Heart right ventricle (tissue), 16 donors: ENCODE measurements around the gene CIP2A. TPM values are rescaled to one million over a fixed set of nuclear protein-coding genes. Genes with fewer than 3 reads are reported as not detected.

ENCODE experiments used
- ATAC-seq, 8 donors: fragments of 200-7000 bp; cut with Tn5 transposase; one replicate each; pipeline ENCODE4 v1.9.1; 2020; ENCODE audit warnings: mild to moderate bottlenecking in 8 of 8, moderate library complexity in 8 of 8, moderate number of reproducible peaks in 1 of 8
- DNase-seq, 2 donors: peaks; one replicate each; pipeline ENCODE4 v3.0.0-alpha.2; 2020
- H3K27ac ChIP-seq, 10 donors: fragments of 200-600 bp; sonication (generic) in 2 of 10; one replicate each; pipeline versions ENCODE4 v1.5.0 to v1.8.0; 2020 to 2022; ENCODE audit warnings: mild to moderate bottlenecking in 3 of 10
- H3K27me3 ChIP-seq, 7 donors: fragments of 200-600 bp; one replicate each; pipeline ENCODE4 v1.8.0; 2021 to 2022; ENCODE audit warnings: mild to moderate bottlenecking in 2 of 7
- H3K36me3 ChIP-seq, 9 donors: fragments of 200-600 bp; sonication (generic) in 1 of 9; one replicate each; pipeline versions ENCODE4 v1.5.0 to v1.8.0; 2020 to 2022; ENCODE audit warnings: mild to moderate bottlenecking in 2 of 9
- H3K4me1 ChIP-seq, 9 donors: fragments of 200-600 bp; sonication (generic) in 1 of 9; one replicate each; pipeline versions ENCODE4 v1.5.0 to v1.8.0; 2020 to 2022; ENCODE audit warnings: mild to moderate bottlenecking in 4 of 9
- H3K4me3 ChIP-seq, 10 donors: fragments of 200-600 bp; sonication (generic) in 2 of 10; one replicate each; pipeline versions ENCODE4 v1.5.0 to v1.8.0; 2020 to 2022; ENCODE audit warnings: mild to moderate bottlenecking in 7 of 10, moderate library complexity in 2 of 10
- H3K9me3 ChIP-seq, 11 donors: fragments of 200-600 bp in 10 of 11; sonication (generic) in 2 of 11; one replicate each; pipeline versions ENCODE4 v1.5.0 to v1.8.0; 2013 to 2022; ENCODE audit warnings: mild to moderate bottlenecking in 2 of 11, control low read depth in 1 of 11, moderate library complexity in 1 of 11
- WGBS, 2 donors: extraction: QIAGEN DNeasy Blood & Tissue Kit; methylation state at CpG; one replicate each; pipeline ENCODE4 v1.1.7; 2013; ENCODE audit warnings: inconsistent platforms in 1 of 2; 5-methylcytosine and 5-hydroxymethylcytosine counted together
- intact Hi-C, 10 donors: fragments of 100-400 bp; cut with DNase I; formaldehyde crosslinking; loops; one replicate each; pipeline versions ENCODE4 v1.11.1 to v1.14.2; 2022
- polyA plus RNA-seq, 2 donors: library from polyadenylated mRNA; stranded (reverse); fragments of 200-250 nt; gene quantifications; one replicate each; pipeline ENCODE4 v1.2.3, GENCODE V29; 2013
- total RNA-seq, 10 donors: library from RNA; stranded (reverse); fragmentation: NEBNext Ultra II Directional in 3 of 10; extraction: Animal tissue kit (Norgen Biotek cat#: 25700) in 3 of 10; gene quantifications; one replicate each; pipeline versions ENCODE4 v1.2.1 to v1.2.4, GENCODE V29; 2021 to 2023
- TF ChIP-seq, protein P1 (sequence below), 9 donors: fragments of 200-600 bp; sonication (generic) in 2 of 9; IDR thresholded peaks; one replicate each; pipeline versions ENCODE4 v1.5.0 to v1.8.0; 2021 to 2022; ENCODE audit warnings: antibody characterized with exemption in 9 of 9, mild to moderate bottlenecking in 5 of 9, moderate library complexity in 1 of 9
- donor health status: Arrhythmogenic right ventricular cardiomyopathy.
- donor health status: ischemic (EF 13 %, LVEDD 7.1; RV severe dilation, severe dysfunction).
- donor health status: healthy with polysubstance abuse.
- donor health status: DM: no; HTN: yes; CAD: no.
- donor health status: DM: no; HTN: no; CAD: no.
- donor health status: ischemic (EF 25% LVEDD 6.9; RV normal size, moderate dysfunction).
- donor health status: ischemic (EF 25% LVEDD 5.7; RV mildly dilated, moderate dysfunction).
- donor health status: healthy.
- donor health status: DM: yes; HTN: yes; CAD: no.
- donor health status: Ischemic cardiomyopathy.
- donor health status: ischemic (EF 35%, LVEDD 5.7; RV mildly dilated, moderate dysfunction).
- donor health status: nonischemic (EF 11% LVEDD 7.7; RV severe dilation, severe dysfunction).
- donor health status: DM: yes; HTN: yes; CAD: no.
- donor health status: PGD.
- donor health status: ischemic (EF 29% LVEDD 5.4; RV normal size, mild dysfunction).
- donor health status: nonischemic (EF 23%, LVEDD 6.1; RV moderate dilation, normal function).

Gene CIP2A
- total and polyA plus RNA-seq, 12 donors, result 0.59 to 3.3 (median 1.7) TPM

DNA sequence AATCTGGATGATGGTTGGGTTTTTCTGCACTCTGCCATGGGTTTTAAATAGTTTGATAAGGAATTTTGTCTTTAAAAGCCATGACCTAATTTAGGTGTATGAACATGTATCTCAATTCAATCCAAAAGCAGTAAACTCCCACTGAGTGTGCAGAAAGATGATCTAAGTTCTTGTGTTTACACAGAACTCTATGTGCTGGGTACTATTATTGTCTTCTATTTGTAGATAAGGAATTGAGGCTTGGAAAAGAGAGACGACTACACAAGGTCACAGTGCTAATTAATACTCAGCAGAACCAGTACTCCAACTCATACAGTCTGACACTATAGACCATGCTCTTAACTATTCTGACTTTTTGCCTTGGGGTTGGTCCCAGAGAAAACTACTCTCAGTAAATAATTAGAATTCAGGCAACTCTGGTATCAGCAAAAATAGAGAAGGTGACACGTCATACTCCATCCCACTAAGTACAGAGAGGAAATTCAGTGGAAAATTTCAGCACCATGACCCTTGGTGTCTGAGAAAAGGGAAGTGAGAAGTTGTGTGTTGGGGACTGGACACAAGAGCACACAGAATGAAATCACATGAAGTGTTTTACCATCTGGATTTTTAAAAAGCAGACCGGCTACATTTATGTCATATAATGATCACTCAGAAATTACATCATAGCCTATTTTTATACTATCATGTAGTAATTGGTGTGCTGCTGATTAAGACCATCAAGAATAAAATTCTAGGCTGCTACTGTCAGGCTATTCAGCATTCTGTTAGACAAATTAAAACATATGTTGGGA, 60.6 kb downstream of the CIP2A start:
- peak in 1 of 2 donors; percentile 20 for DNase-seq
- Histone ChIP-seq H3K4me3 (no peak overlapping the region), H3K27me3 (no peaks in the 10 kb centered on the region), H3K27ac (peak overlapping the region; percentile 47 to 80 (median 68)), H3K9me3 (no peaks in the 10 kb centered on the region), H3K4me1 (peaks cover 0 to 53% (median 23%) of the 10 kb centered on the region in 9 donors), H3K36me3 (no peaks in the 10 kb centered on the region)
- 2 to 11% methylated on average over 3 of the region's 3 CpGs for WGBS, 2 donors
- peak; percentile 81 to 93 (median 85) for ATAC-seq
- TF ChIP-seq, protein P1, sequence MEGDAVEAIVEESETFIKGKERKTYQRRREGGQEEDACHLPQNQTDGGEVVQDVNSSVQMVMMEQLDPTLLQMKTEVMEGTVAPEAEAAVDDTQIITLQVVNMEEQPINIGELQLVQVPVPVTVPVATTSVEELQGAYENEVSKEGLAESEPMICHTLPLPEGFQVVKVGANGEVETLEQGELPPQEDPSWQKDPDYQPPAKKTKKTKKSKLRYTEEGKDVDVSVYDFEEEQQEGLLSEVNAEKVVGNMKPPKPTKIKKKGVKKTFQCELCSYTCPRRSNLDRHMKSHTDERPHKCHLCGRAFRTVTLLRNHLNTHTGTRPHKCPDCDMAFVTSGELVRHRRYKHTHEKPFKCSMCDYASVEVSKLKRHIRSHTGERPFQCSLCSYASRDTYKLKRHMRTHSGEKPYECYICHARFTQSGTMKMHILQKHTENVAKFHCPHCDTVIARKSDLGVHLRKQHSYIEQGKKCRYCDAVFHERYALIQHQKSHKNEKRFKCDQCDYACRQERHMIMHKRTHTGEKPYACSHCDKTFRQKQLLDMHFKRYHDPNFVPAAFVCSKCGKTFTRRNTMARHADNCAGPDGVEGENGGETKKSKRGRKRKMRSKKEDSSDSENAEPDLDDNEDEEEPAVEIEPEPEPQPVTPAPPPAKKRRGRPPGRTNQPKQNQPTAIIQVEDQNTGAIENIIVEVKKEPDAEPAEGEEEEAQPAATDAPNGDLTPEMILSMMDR (IDR thresholded peaks at IDR 0.05), result no peak
- intact Hi-C loops, result no loop called here

GRCh38 chr3:108527817-108528216, 61.4 kb downstream of the CIP2A start:
- Histone ChIP-seq H3K4me1 (peaks cover 0 to 53% (median 23%) of the 10 kb centered on the region in 9 donors), H3K36me3 (no peaks in the 10 kb centered on the region), H3K4me3 (no peak overlapping the region), H3K9me3 (no peaks in the 10 kb centered on the region), H3K27me3 (no peaks in the 10 kb centered on the region), H3K27ac (peak overlapping the region in 8 of 10 donors; percentile 15 to 80 (median 64))
- ATAC-seq (no peak), DNase-seq (no peak)
- TF ChIP-seq, protein P1 (IDR thresholded peaks at IDR 0.05), result no peak
- 89 to 90% methylated on average over 2 of the region's 2 CpGs for WGBS, 2 donors
- intact Hi-C loops, result no loop called here

GRCh38 chr3:108527109-108527508, 62.1 kb downstream of the CIP2A start:
- ATAC-seq (no peak), DNase-seq (no peak)
- H3K4me3 ChIP-seq, result no peak overlapping the region
- TF ChIP-seq, protein P1 (IDR thresholded peaks at IDR 0.05), result no peak
- no peaks in the 10 kb centered on the region for H3K36me3 ChIP-seq
- H3K9me3 ChIP-seq, result no peaks in the 10 kb centered on the region
- intact Hi-C loops, result no loop called here
- H3K4me1 ChIP-seq, result peaks cover 0 to 53% (median 23%) of the 10 kb centered on the region in 9 donors
- peak overlapping the region in 7 of 10 donors; percentile 14 to 71 (median 56) for H3K27ac ChIP-seq
- no peaks in the 10 kb centered on the region for H3K27me3 ChIP-seq

- Histone ChIP-seq H3K27ac (no peak overlapping the region), H3K4me3 (no peak overlapping the region), H3K9me3 (no peaks in the 10 kb centered on the region), H3K36me3 (no peaks in the 10 kb centered on the region), H3K27me3 (no peaks in the 10 kb centered on the region), H3K4me1 (peaks cover 0 to 53% (median 23%) of the 10 kb centered on the region in 9 donors)
- WGBS, 2 donors, result 91 to 93% methylated on average over 2 of the region's 2 CpGs
- DNase-seq, result no peak
- intact Hi-C loops, result no loop called here
- TF ChIP-seq, protein P1 (IDR thresholded peaks at IDR 0.05), result no peak
- ATAC-seq, result no peak
These were observed 63.3 kb downstream of the CIP2A start for GRCh38 chr3:108525971-108526370.
